Upper lobe of right lung (tissue), 1 donor: ENCODE measurements around the gene MRRF. TPM values are rescaled to one million over a fixed set of nuclear protein-coding genes. Genes with fewer than 3 reads are reported as not detected.
"Not testable (repeated sequence)": the region's sequence is repeated elsewhere in the genome, so short reads cannot be mapped to it uniquely, and the experiment has no call there.

ENCODE experiments used
- ATAC-seq: fragments of 200-7000 bp; cut with Tn5 transposase; one replicate; pipeline ENCODE4 v1.9.1; 2020; ENCODE audit warnings: mild to moderate bottlenecking, moderate library complexity
- DNase-seq: peaks from one replicate; pipeline ENCODE4 v3.0.0-alpha.2; 2020
- H3K27ac ChIP-seq: fragments of 200-600 bp; one replicate; pipeline ENCODE4 v1.8.0; 2022
- H3K27me3 ChIP-seq: fragments of 200-600 bp; one replicate; pipeline ENCODE4 v1.8.0; 2022; ENCODE audit warnings: mild to moderate bottlenecking
- H3K36me3 ChIP-seq: fragments of 200-600 bp; one replicate; pipeline ENCODE4 v1.8.0; 2022
- H3K4me1 ChIP-seq: fragments of 200-600 bp; one replicate; pipeline ENCODE4 v1.8.0; 2022
- H3K4me3 ChIP-seq: fragments of 200-600 bp; one replicate; pipeline ENCODE4 v1.8.0; 2022; ENCODE audit warnings: mild to moderate bottlenecking
- H3K9me3 ChIP-seq: fragments of 200-600 bp; one replicate; pipeline ENCODE4 v1.8.0; 2022
- intact Hi-C: fragments of 100-400 bp; cut with DNase I; formaldehyde crosslinking; loops from one replicate; pipeline ENCODE4 v1.11.0; 2022
- total RNA-seq: library from RNA; stranded (reverse); fragmentation: NEBNext Ultra II Directional; extraction: Animal tissue kit (Norgen Biotek cat#: 25700); gene quantifications from one replicate; pipeline ENCODE4 v1.2.1, GENCODE V29; 2021
- TF ChIP-seq, protein P1 (sequence below): fragments of 200-600 bp; IDR thresholded peaks from one replicate; pipeline ENCODE4 v1.8.0; 2022; ENCODE audit warnings: antibody characterized with exemption
- donor health status: DM: no; HTN: yes; CAD: no; lungs with severe emphysema.

The MRRF gene
- total RNA-seq, 1 donor from 2014 or later = 31.9 TPM

DNA sequence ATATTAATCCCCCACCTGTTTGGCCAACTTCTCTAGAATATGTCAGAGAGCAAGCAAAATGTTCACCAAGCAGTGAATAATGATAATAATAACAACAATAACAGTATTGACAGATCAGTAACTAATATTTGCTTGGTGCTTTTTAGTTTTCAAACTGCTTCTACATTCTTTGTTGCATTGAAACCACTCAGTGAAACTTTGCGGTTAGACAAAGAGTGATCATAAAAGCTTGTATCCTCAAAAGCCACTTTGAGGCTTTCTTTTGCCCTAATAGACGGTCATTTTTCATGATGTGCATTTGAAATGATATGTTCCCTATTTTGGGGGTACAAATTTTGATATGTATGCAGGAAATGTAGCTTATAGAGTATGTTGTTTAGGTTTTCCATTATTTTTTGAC lies 62.5 kb downstream of the MRRF start:
- intact Hi-C loops = no loop called here
- Histone ChIP-seq H3K4me1 (peaks cover 8% of the 10 kb centered on the region), H3K9me3 (no peaks in the 10 kb centered on the region), H3K27ac (no peak overlapping the region), H3K4me3 (no peak overlapping the region), H3K36me3 (peaks cover 23% of the 10 kb centered on the region), H3K27me3 (no peaks in the 10 kb centered on the region)
- ATAC-seq = no peak
- TF ChIP-seq, protein P1, sequence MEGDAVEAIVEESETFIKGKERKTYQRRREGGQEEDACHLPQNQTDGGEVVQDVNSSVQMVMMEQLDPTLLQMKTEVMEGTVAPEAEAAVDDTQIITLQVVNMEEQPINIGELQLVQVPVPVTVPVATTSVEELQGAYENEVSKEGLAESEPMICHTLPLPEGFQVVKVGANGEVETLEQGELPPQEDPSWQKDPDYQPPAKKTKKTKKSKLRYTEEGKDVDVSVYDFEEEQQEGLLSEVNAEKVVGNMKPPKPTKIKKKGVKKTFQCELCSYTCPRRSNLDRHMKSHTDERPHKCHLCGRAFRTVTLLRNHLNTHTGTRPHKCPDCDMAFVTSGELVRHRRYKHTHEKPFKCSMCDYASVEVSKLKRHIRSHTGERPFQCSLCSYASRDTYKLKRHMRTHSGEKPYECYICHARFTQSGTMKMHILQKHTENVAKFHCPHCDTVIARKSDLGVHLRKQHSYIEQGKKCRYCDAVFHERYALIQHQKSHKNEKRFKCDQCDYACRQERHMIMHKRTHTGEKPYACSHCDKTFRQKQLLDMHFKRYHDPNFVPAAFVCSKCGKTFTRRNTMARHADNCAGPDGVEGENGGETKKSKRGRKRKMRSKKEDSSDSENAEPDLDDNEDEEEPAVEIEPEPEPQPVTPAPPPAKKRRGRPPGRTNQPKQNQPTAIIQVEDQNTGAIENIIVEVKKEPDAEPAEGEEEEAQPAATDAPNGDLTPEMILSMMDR = no peak
- no peak for DNase-seq

DNA sequence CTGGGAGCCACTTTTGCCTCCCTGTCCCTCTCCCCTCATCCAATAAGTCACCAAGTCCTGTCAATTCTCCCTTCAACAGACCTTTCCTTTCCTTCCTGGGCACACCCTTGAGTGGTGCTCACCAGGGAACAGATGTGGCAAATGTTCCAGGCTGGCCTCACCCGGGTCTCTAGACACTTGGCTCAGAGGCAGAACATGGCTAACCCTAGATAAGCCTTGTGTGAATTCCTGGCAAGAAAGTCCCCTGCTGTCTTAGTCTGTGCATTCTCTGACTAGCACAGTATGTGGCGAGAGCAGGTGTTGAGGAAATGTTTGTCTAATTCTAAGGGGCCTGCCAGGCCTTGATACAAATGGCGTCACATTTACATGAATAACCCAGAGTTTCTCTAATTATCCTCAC lies 64.9 kb downstream of the MRRF start:
- Histone ChIP-seq H3K27me3 (no peaks in the 10 kb centered on the region), H3K4me1 (peaks cover 10% of the 10 kb centered on the region), H3K4me3 (no peak overlapping the region), H3K9me3 (no peaks in the 10 kb centered on the region), H3K36me3 (no peaks in the 10 kb centered on the region), H3K27ac (no peak overlapping the region)
- intact Hi-C loops = no loop called here
- TF ChIP-seq, protein P1 = no peak
- ATAC-seq (no peak), DNase-seq (no peak)

DNA sequence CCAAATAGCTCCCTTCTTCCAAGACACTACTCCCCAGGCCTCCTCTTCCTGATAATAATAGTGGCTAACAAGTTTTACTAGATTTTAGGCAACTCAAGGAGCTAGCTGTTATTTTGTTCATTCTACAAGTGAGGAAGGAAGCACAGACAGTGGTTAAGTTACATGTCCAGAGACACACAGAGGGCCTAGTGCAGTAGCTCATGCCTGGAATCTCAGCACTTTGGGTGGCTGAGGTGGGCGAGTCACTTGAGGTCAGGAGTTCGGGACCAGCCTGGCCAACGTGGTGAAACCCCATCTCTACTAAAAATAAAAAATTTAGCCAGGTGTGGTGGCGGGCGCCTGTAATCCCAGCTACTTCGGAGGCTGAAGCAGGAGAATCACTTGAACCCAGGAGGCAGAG lies 65.8 kb downstream of the MRRF start:
- H3K9me3 ChIP-seq, H3K36me3 ChIP-seq, intact Hi-C loops: not testable (repeated sequence)

DNA sequence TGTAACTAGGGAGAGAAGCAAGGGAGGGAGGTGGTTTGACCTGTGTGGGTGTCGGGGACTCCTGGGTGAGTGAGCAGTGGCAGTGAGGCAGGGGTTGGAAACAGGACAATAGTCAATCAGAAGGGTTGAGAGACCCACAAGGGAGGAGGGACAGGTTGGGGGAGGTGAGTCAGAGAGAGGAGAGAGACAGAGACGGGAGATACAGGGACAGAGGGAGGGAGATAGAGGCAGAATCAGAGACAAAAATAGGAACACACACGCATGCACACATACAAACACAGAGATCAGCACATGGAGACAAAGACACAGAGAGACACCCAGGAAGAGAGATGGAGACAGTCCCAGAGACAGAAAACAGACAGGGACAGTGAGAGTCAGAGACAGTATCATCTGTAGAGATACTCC lies 66.8 kb downstream of the MRRF start:
- Histone ChIP-seq H3K36me3 (no peaks in the 10 kb centered on the region), H3K27ac (no peak overlapping the region), H3K9me3 (no peaks in the 10 kb centered on the region), H3K4me3 (no peak overlapping the region), H3K27me3 (no peaks in the 10 kb centered on the region), H3K4me1 (peaks cover 3% of the 10 kb centered on the region)
- ATAC-seq = no peak
- intact Hi-C loops = no loop called here
- DNase-seq = no peak
- TF ChIP-seq, protein P1 = no peak

More for the DNA sequence above, 65.8 kb downstream of the MRRF start:
- ATAC-seq, H3K4me3 ChIP-seq, H3K4me1 ChIP-seq, H3K27ac ChIP-seq, H3K27me3 ChIP-seq, DNase-seq: not testable (repeated sequence)

DNA sequence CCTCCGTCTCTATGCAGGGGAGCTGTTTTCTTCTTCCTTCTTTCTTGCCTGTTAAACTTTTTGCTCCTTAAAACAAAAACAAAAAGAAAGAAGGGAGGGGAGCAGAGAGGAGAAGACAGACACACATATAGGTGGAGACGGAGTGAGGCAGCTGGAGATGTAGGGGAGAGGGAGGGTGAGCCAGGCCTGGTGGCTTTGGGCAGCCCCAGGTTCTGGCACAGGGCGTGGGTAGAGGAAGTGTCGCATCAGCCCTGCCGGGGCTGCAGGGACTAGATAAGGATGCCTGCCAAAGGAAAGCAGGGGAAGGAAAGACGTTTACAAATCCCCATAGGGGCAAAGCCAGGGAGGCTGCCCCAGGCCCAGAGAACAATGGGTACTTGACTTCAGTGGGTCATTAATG lies 67.4 kb downstream of the MRRF start:
- TF ChIP-seq, protein P1 = no peak
- H3K4me3 ChIP-seq = no peak overlapping the region
- H3K27ac ChIP-seq = no peak overlapping the region
- peak; percentile 62 for ATAC-seq
- DNase-seq = no peak
- no peaks in the 10 kb centered on the region for H3K36me3 ChIP-seq
- H3K9me3 ChIP-seq = no peaks in the 10 kb centered on the region
- intact Hi-C loops = no loop called here
- H3K4me1 ChIP-seq = peaks cover 3% of the 10 kb centered on the region
- no peaks in the 10 kb centered on the region for H3K27me3 ChIP-seq

DNA sequence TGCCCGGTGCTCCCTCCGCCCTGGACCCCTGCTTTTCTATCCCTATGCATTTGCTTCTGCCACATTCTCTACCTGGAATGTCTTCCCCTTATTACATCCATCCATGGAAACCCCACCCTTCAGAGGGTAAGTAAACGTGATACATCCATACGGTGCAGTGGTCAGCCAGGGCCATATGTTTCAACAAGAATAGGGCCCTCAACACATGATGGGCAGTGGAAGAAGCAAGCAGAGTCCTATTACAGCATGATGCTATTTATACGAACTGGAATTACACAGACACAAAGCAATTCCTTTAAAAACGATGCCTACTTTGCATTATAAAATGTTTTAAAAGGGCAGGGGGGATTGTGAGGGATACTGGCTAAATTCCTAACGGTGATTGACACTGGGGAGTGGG lies 68.0 kb downstream of the MRRF start:
- Histone ChIP-seq H3K9me3 (no peaks in the 10 kb centered on the region), H3K4me3 (no peak overlapping the region), H3K36me3 (no peaks in the 10 kb centered on the region), H3K27me3 (no peaks in the 10 kb centered on the region), H3K27ac (no peak overlapping the region), H3K4me1 (peaks cover 3% of the 10 kb centered on the region)
- DNase-seq (no peak), ATAC-seq (no peak)
- intact Hi-C loops = no loop called here
- TF ChIP-seq, protein P1 = no peak
